ENCODE results near the gene GLE1.

DNA sequence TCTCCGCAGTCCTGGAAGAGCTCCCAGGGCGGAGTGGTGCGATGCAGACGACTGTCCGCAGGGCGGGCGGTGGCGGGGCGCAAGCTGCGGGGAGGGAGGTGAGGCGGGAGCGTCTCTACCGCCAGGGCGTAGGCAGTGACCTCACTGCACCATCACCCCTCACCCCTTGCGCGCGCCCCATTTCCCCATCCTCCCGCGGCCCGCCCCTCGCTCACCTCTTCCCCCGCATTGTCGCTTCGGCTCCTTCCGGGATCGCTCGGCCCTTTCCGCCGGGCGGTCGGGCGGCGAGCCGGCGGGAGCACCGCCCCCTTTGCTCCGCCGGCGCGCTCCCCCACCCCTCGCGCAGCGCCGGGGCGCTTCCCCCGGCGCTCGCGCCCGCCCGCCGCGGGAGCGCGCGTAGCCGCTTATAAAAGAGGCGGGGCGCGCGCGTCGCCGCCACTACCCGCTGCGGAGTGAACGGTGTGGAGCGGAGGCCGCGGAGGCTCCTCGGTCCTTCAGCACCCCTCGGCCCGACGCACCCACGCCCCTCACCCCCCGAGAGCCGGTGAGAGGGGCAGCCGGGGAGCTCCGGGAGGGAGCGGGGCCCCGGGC lies 47.7 kb downstream of the GLE1 start, which contains the start of gene SPTAN1:
- TF ChIP-seq POLR2AphosphoS5 (IDR thresholded peaks at IDR 0.05; ENCODE audit: borderline replicate concordance, low read depth, low read length), result peak; percentile 98
- no peak for TF ChIP-seq EZH2 (IDR thresholded peaks at IDR 0.05)
- TF ChIP-seq FOXP2 (optimal IDR thresholded peaks at IDR 0.05; ENCODE audit: control extremely low read depth, extremely low read length, insufficient read depth), result no peak

All from SK-N-MC (cell line).